ENCODE data around the gene ALK.

ALK gene

GRCh38 chr2:29390136-29390535 is 531.2 kb downstream of the ALK start:
- H3K4me1 ChIP-seq (ENCODE audit: control insufficient read depth in 1 of 2, insufficient read depth in 1 of 2, low read depth in 1 of 2, low read length in 1 of 2), result no peaks in the 10 kb centered on the region
- no peaks in the 10 kb centered on the region for H3K36me3 ChIP-seq
- TF ChIP-seq CTCF (IDR thresholded peaks at IDR 0.05), result no peak
- no peak overlapping the region for H3K27ac ChIP-seq
- H3K9me3 ChIP-seq, result no peaks in the 10 kb centered on the region
- no peaks in the 10 kb centered on the region for H3K27me3 ChIP-seq
- H3K4me3 ChIP-seq (ENCODE audit: low read depth in 1 of 2, low read length in 1 of 2), result no peak overlapping the region

- Histone ChIP-seq H3K27me3 (no peaks in the 10 kb centered on the region), H3K4me1 (ENCODE audit: control insufficient read depth in 1 of 2, insufficient read depth in 1 of 2, low read depth in 1 of 2, low read length in 1 of 2) (no peaks in the 10 kb centered on the region), H3K27ac (no peak overlapping the region), H3K4me3 (ENCODE audit: low read depth in 1 of 2, low read length in 1 of 2) (no peak overlapping the region), H3K36me3 (no peaks in the 10 kb centered on the region), H3K9me3 (no peaks in the 10 kb centered on the region)
- TF ChIP-seq CTCF (IDR thresholded peaks at IDR 0.05), result no peak
Measured at GRCh38 chr2:29389686-29390085, 531.7 kb downstream of the ALK start.

- Histone ChIP-seq H3K27me3 (no peaks in the 10 kb centered on the region), H3K27ac (no peak overlapping the region), H3K4me1 (ENCODE audit: control insufficient read depth in 1 of 2, insufficient read depth in 1 of 2, low read depth in 1 of 2, low read length in 1 of 2) (no peaks in the 10 kb centered on the region), H3K9me3 (no peaks in the 10 kb centered on the region), H3K36me3 (no peaks in the 10 kb centered on the region), H3K4me3 (ENCODE audit: low read depth in 1 of 2, low read length in 1 of 2) (no peak overlapping the region)
- TF ChIP-seq CTCF (IDR thresholded peaks at IDR 0.05), result no peak
Measured at GRCh38 chr2:29388071-29388470, 533.3 kb downstream of the ALK start.

- Histone ChIP-seq H3K27me3 (no peaks in the 10 kb centered on the region), H3K36me3 (no peaks in the 10 kb centered on the region), H3K4me1 (ENCODE audit: control insufficient read depth in 1 of 2, insufficient read depth in 1 of 2, low read depth in 1 of 2, low read length in 1 of 2) (no peaks in the 10 kb centered on the region), H3K27ac (no peak overlapping the region), H3K4me3 (ENCODE audit: low read depth in 1 of 2, low read length in 1 of 2) (no peak overlapping the region), H3K9me3 (no peaks in the 10 kb centered on the region)
- no peak for TF ChIP-seq CTCF (IDR thresholded peaks at IDR 0.05)
Measured at GRCh38 chr2:29382486-29382885, 538.9 kb downstream of the ALK start.

- no peaks in the 10 kb centered on the region for H3K27me3 ChIP-seq
- no peak overlapping the region for H3K27ac ChIP-seq
- H3K9me3 ChIP-seq, result no peaks in the 10 kb centered on the region
- H3K4me3 ChIP-seq (ENCODE audit: low read depth in 1 of 2, low read length in 1 of 2), result no peak overlapping the region
- TF ChIP-seq CTCF (IDR thresholded peaks at IDR 0.05), result no peak
- no peaks in the 10 kb centered on the region for H3K36me3 ChIP-seq
- no peaks in the 10 kb centered on the region for H3K4me1 ChIP-seq (ENCODE audit: control insufficient read depth in 1 of 2, insufficient read depth in 1 of 2, low read depth in 1 of 2, low read length in 1 of 2)
Measured at GRCh38 chr2:29377788-29378187, 543.6 kb downstream of the ALK start.

- no peak for TF ChIP-seq CTCF (IDR thresholded peaks at IDR 0.05)
- no peaks in the 10 kb centered on the region for H3K9me3 ChIP-seq
- no peaks in the 10 kb centered on the region for H3K27me3 ChIP-seq
- no peaks in the 10 kb centered on the region for H3K36me3 ChIP-seq
- no peak overlapping the region for H3K27ac ChIP-seq
- no peaks in the 10 kb centered on the region for H3K4me1 ChIP-seq (ENCODE audit: control insufficient read depth in 1 of 2, insufficient read depth in 1 of 2, low read depth in 1 of 2, low read length in 1 of 2)
- H3K4me3 ChIP-seq (ENCODE audit: low read depth in 1 of 2, low read length in 1 of 2), result no peak overlapping the region
Measured at GRCh38 chr2:29376541-29376940, 544.8 kb downstream of the ALK start.
